Measurements from ENCODE around the gene AGER. TPM values are rescaled to one million over a fixed set of nuclear protein-coding genes. Genes with fewer than 3 reads are reported as not detected.
A peak's percentile ranks its signal among the peaks of the same experiment; 100 is the strongest.

Gene AGER
- total and polyA plus RNA-seq, 2 donors (not counting 1 experiment from before 2014, with no cell fraction given), result 0.50 to 0.78 TPM

GRCh38 chr6:32190054-32190851, 6.2 kb upstream of the AGER start, which contains the start of gene PBX2:
Gene PBX2, minus strand, starts transcription at chr6:32190202. Its CDS starts 287 bp downstream, at chr6:32189915.
- Histone ChIP-seq H3K4me2 (ENCODE audit: extremely low read depth, insufficient read depth, low read length) (peak within 1 kb of the TSS; percentile 93), H2AFZ (ENCODE audit: low read length) (peak within 1 kb of the TSS; percentile 31)

GRCh38 chr6:32189742-32190053, 5.6 kb upstream of the AGER start:
- H2AFZ ChIP-seq (ENCODE audit: low read length), result no peak overlapping the region
- H3K27me3 ChIP-seq (ENCODE audit: control insufficient read depth, insufficient read depth, low read length), result no peaks in the 10 kb centered on the region
- peaks cover 20% of the 10 kb centered on the region for H3K79me2 ChIP-seq (ENCODE audit: control insufficient read depth, insufficient read depth, low read length)
- H3K4me2 ChIP-seq (ENCODE audit: extremely low read depth, insufficient read depth, low read length), result peak overlapping the region; percentile 93
- H3K4me1 ChIP-seq (ENCODE audit: control insufficient read depth, extremely low read depth, insufficient read depth, low read length), result peaks cover 11% of the 10 kb centered on the region
- H3K9me3 ChIP-seq (ENCODE audit: control insufficient read depth, insufficient read depth, low read depth, low read length), result no peaks in the 10 kb centered on the region
- peak overlapping the region; percentile 34 to 83 (median 72) for H3K4me3 ChIP-seq (replicated peaks in 1 of 4; ENCODE audit: control extremely low read depth in 1 of 4, insufficient read depth in 1 of 4, low read depth in 3 of 4, low read length in 4 of 4)
- DNase-seq (ENCODE audit: low read depth in 2 of 2), result no peak
- H3K9ac ChIP-seq (ENCODE audit: insufficient read depth, low read length), result peak overlapping the region; percentile 69
- peaks cover 5% of the 10 kb centered on the region for H3K36me3 ChIP-seq (ENCODE audit: control insufficient read depth, insufficient read depth, low read length)
- TF ChIP-seq EZH2 (IDR thresholded peaks at IDR 0.05; ENCODE audit: low read length, missing control alignments) (no peak), CTCF (conservative IDR thresholded peaks at IDR 0.05 in 1 of 2, IDR thresholded peaks at IDR 0.05 in 1 of 2; ENCODE audit: low read depth in 1 of 2, low read length in 2 of 2) (no peak)
- H4K20me1 ChIP-seq (ENCODE audit: control insufficient read depth, extremely low read depth, insufficient read depth, low read length), result no peaks in the 10 kb centered on the region
- H3K27ac ChIP-seq (ENCODE audit: insufficient read depth, low read length), result peak overlapping the region; percentile 69

More at GRCh38 chr6:32190054-32190851, 6.2 kb upstream of the AGER start, which contains the start of gene PBX2:
- peaks cover 20% of the 10 kb centered on the region for H3K79me2 ChIP-seq (ENCODE audit: control insufficient read depth, insufficient read depth, low read length)
- peaks cover 11% of the 10 kb centered on the region for H3K4me1 ChIP-seq (ENCODE audit: control insufficient read depth, extremely low read depth, insufficient read depth, low read length)
- no peaks in the 10 kb centered on the region for H3K27me3 ChIP-seq (ENCODE audit: control insufficient read depth, insufficient read depth, low read length)
- no peak for TF ChIP-seq CTCF (conservative IDR thresholded peaks at IDR 0.05 in 1 of 2, IDR thresholded peaks at IDR 0.05 in 1 of 2; ENCODE audit: low read depth in 1 of 2, low read length in 2 of 2)
- TF ChIP-seq EZH2 (IDR thresholded peaks at IDR 0.05; ENCODE audit: low read length, missing control alignments), result no peak
- peak within 1 kb of the TSS; percentile 53 to 83 (median 72) for H3K4me3 ChIP-seq (replicated peaks in 1 of 4; ENCODE audit: control extremely low read depth in 1 of 4, insufficient read depth in 1 of 4, low read depth in 3 of 4, low read length in 4 of 4)
- H3K36me3 ChIP-seq (ENCODE audit: control insufficient read depth, insufficient read depth, low read length), result peaks cover 5% of the 10 kb centered on the region
- peak within 1 kb of the TSS; percentile 74 for H3K27ac ChIP-seq (ENCODE audit: insufficient read depth, low read length)
- H4K20me1 ChIP-seq (ENCODE audit: control insufficient read depth, extremely low read depth, insufficient read depth, low read length), result no peaks in the 10 kb centered on the region
- peak within 1 kb of the TSS; percentile 69 for H3K9ac ChIP-seq (ENCODE audit: insufficient read depth, low read length)
- DNase-seq (ENCODE audit: low read depth in 2 of 2), result peak; percentile 91 to 92
- no peaks in the 10 kb centered on the region for H3K9me3 ChIP-seq (ENCODE audit: control insufficient read depth, insufficient read depth, low read depth, low read length)

GRCh38 chr6:32189069-32189741, 5.2 kb upstream of the AGER start:
- H3K4me1 ChIP-seq (ENCODE audit: control insufficient read depth, extremely low read depth, insufficient read depth, low read length), result peaks cover 11% of the 10 kb centered on the region
- peak overlapping the region; percentile 93 for H3K4me2 ChIP-seq (ENCODE audit: extremely low read depth, insufficient read depth, low read length)
- TF ChIP-seq EZH2 (IDR thresholded peaks at IDR 0.05; ENCODE audit: low read length, missing control alignments) (no peak), CTCF (conservative IDR thresholded peaks at IDR 0.05 in 1 of 2, IDR thresholded peaks at IDR 0.05 in 1 of 2; ENCODE audit: low read depth in 1 of 2, low read length in 2 of 2) (no peak)
- peaks cover 20% of the 10 kb centered on the region for H3K79me2 ChIP-seq (ENCODE audit: control insufficient read depth, insufficient read depth, low read length)
- H3K4me3 ChIP-seq (replicated peaks in 1 of 4; ENCODE audit: control extremely low read depth in 1 of 4, insufficient read depth in 1 of 4, low read depth in 3 of 4, low read length in 4 of 4), result peak overlapping the region; percentile 34 to 83 (median 72)
- no peak for DNase-seq (ENCODE audit: low read depth in 2 of 2)
- peaks cover 5% of the 10 kb centered on the region for H3K36me3 ChIP-seq (ENCODE audit: control insufficient read depth, insufficient read depth, low read length)
- H4K20me1 ChIP-seq (ENCODE audit: control insufficient read depth, extremely low read depth, insufficient read depth, low read length), result no peaks in the 10 kb centered on the region
- H3K9ac ChIP-seq (ENCODE audit: insufficient read depth, low read length), result peak overlapping the region; percentile 69
- H3K9me3 ChIP-seq (ENCODE audit: control insufficient read depth, insufficient read depth, low read depth, low read length), result no peaks in the 10 kb centered on the region
- no peaks in the 10 kb centered on the region for H3K27me3 ChIP-seq (ENCODE audit: control insufficient read depth, insufficient read depth, low read length)
- no peak overlapping the region for H2AFZ ChIP-seq (ENCODE audit: low read length)
- H3K27ac ChIP-seq (ENCODE audit: insufficient read depth, low read length), result peak overlapping the region; percentile 69
